Measurements from ENCODE around the gene SLC27A1. TPM values are rescaled to one million over a fixed set of nuclear protein-coding genes. Genes with fewer than 3 reads are reported as not detected.

SLC27A1 gene
- total and polyA plus RNA-seq, 9 of the 15 experiments (the other 6 are each of a cell fraction or from before 2014, with no cell fraction given), result 0.06 to 3.0 (median 1.1) TPM

GRCh38 chr19:17488593-17489391 is 18.5 kb downstream of the SLC27A1 start (continued):
- TF ChIP-seq, protein P1, sequence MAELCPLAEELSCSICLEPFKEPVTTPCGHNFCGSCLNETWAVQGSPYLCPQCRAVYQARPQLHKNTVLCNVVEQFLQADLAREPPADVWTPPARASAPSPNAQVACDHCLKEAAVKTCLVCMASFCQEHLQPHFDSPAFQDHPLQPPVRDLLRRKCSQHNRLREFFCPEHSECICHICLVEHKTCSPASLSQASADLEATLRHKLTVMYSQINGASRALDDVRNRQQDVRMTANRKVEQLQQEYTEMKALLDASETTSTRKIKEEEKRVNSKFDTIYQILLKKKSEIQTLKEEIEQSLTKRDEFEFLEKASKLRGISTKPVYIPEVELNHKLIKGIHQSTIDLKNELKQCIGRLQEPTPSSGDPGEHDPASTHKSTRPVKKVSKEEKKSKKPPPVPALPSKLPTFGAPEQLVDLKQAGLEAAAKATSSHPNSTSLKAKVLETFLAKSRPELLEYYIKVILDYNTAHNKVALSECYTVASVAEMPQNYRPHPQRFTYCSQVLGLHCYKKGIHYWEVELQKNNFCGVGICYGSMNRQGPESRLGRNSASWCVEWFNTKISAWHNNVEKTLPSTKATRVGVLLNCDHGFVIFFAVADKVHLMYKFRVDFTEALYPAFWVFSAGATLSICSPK (IDR thresholded peaks at IDR 0.05; ENCODE audit: borderline replicate concordance), result no peak
- TF ChIP-seq POLR2A (conservative IDR thresholded peaks at IDR 0.05) (0 out of 2 replicates have a peak, but pooled peaks have one; percentile 44), SIN3A (IDR thresholded peaks at IDR 0.05; ENCODE audit: borderline replicate concordance in 2 of 2, control insufficient read depth in 1 of 2, low read depth in 2 of 2, low read length in 2 of 2) (0 out of 4 replicates have a peak, but pooled peaks of 1 of the 2 experiments have one; percentile 46), ARNT (IDR thresholded peaks at IDR 0.05) (no peak), TBL1XR1 (IDR thresholded peaks at IDR 0.05; ENCODE audit: low read length in 2 of 2) (no peak), ZNF76 (CRISPR knock-in tag; IDR thresholded peaks at IDR 0.05; ENCODE audit: borderline replicate concordance) (no peak), PRPF4 (IDR thresholded peaks at IDR 0.05; ENCODE audit: insufficient read depth, low read depth, low read length, poor library complexity, severe bottlenecking) (no peak), POLR2H (tag; IDR thresholded peaks at IDR 0.05; ENCODE audit: low read depth) (no peak), DDX20 (tag; IDR thresholded peaks at IDR 0.05; ENCODE audit: low read depth) (no peak), ARID3A (IDR thresholded peaks at IDR 0.05; ENCODE audit: borderline replicate concordance, low read depth, low read length) (no peak), POLR2G (IDR thresholded peaks at IDR 0.05; ENCODE audit: low read depth, low read length) (peak; percentile 46), ZNF239 (CRISPR knock-in tag; IDR thresholded peaks at IDR 0.05) (no peak), MYNN (IDR thresholded peaks at IDR 0.05) (no peak), MYNN (CRISPR knock-in tag; IDR thresholded peaks at IDR 0.05) (no peak)
- TF ChIP-seq, protein P2, sequence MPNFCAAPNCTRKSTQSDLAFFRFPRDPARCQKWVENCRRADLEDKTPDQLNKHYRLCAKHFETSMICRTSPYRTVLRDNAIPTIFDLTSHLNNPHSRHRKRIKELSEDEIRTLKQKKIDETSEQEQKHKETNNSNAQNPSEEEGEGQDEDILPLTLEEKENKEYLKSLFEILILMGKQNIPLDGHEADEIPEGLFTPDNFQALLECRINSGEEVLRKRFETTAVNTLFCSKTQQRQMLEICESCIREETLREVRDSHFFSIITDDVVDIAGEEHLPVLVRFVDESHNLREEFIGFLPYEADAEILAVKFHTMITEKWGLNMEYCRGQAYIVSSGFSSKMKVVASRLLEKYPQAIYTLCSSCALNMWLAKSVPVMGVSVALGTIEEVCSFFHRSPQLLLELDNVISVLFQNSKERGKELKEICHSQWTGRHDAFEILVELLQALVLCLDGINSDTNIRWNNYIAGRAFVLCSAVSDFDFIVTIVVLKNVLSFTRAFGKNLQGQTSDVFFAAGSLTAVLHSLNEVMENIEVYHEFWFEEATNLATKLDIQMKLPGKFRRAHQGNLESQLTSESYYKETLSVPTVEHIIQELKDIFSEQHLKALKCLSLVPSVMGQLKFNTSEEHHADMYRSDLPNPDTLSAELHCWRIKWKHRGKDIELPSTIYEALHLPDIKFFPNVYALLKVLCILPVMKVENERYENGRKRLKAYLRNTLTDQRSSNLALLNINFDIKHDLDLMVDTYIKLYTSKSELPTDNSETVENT (CRISPR knock-in tag; IDR thresholded peaks at IDR 0.05), result 0 out of 2 replicates have a peak, but pooled peaks have one; percentile 32
- TF ChIP-seq, protein P3, sequence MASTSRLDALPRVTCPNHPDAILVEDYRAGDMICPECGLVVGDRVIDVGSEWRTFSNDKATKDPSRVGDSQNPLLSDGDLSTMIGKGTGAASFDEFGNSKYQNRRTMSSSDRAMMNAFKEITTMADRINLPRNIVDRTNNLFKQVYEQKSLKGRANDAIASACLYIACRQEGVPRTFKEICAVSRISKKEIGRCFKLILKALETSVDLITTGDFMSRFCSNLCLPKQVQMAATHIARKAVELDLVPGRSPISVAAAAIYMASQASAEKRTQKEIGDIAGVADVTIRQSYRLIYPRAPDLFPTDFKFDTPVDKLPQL (IDR thresholded peaks at IDR 0.05; ENCODE audit: extremely low read depth, insufficient read length), result no peak
